Measurements from ENCODE around the gene FHDC1.
A peak's percentile ranks its signal among the peaks of the same experiment; 100 is the strongest.

FHDC1 gene

DNA sequence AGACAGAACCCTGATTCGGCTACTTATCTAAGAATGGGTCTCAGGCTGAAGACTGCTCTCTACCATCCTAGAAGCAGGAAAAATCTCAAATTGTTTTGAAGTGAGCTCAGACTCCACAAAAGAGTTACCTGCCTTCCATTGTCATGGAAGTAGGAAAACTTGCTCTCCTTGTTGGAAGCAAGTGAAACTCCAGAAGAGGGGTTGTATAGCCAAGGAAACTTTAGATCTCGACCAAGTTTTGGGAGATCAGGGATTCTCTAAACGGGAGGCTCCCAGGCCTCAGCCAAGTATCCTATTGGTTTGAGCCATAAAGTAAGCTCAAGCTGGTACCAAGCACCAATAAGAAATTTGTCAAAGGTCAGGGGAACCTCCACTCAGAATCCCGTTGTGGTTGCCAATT is 9.2 kb upstream of the FHDC1 start:
- DNase-seq (ENCODE audit: extremely low read depth, insufficient read length): no peak
- TF ChIP-seq, protein P1, sequence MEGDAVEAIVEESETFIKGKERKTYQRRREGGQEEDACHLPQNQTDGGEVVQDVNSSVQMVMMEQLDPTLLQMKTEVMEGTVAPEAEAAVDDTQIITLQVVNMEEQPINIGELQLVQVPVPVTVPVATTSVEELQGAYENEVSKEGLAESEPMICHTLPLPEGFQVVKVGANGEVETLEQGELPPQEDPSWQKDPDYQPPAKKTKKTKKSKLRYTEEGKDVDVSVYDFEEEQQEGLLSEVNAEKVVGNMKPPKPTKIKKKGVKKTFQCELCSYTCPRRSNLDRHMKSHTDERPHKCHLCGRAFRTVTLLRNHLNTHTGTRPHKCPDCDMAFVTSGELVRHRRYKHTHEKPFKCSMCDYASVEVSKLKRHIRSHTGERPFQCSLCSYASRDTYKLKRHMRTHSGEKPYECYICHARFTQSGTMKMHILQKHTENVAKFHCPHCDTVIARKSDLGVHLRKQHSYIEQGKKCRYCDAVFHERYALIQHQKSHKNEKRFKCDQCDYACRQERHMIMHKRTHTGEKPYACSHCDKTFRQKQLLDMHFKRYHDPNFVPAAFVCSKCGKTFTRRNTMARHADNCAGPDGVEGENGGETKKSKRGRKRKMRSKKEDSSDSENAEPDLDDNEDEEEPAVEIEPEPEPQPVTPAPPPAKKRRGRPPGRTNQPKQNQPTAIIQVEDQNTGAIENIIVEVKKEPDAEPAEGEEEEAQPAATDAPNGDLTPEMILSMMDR (IDR thresholded peaks at IDR 0.05; ENCODE audit: insufficient read depth, low read length, poor library complexity, severe bottlenecking): no peak
- H3K36me3 ChIP-seq (ENCODE audit: control insufficient read depth, insufficient read depth, low read length): no peaks in the 10 kb centered on the region
- H3K4me3 ChIP-seq (replicated peaks; ENCODE audit: low read depth, low read length): no peak overlapping the region
- no peaks in the 10 kb centered on the region for H3K27me3 ChIP-seq (replicated peaks; ENCODE audit: control insufficient read depth, insufficient read depth, low read length)

DNA sequence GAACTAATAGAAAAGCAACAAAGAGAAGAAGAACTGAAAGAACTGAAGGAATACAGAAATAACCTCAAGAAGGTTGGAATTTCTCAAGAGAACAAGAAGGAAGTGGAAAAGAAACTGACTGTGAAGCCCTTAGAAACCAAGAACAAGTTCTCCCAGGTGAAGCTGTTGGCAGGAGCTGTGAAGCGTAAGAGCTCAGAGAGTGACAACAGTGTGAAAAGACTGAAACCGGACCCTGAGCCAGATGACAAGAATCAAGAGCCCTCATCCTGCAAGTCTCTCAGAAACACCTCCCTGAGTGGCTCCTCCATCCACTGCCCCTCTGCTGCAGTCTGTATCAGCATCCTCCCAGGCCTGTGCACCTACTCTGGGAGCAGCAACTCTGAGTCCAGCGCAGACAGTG is 8.4 kb upstream of the FHDC1 start:
- Histone ChIP-seq H3K27me3 (replicated peaks; ENCODE audit: control insufficient read depth, insufficient read depth, low read length) (no peaks in the 10 kb centered on the region), H3K4me3 (replicated peaks; ENCODE audit: low read depth, low read length) (no peak overlapping the region), H3K36me3 (ENCODE audit: control insufficient read depth, insufficient read depth, low read length) (no peaks in the 10 kb centered on the region)
- DNase-seq (ENCODE audit: extremely low read depth, insufficient read length): no peak
- TF ChIP-seq, protein P1 (IDR thresholded peaks at IDR 0.05; ENCODE audit: insufficient read depth, low read length, poor library complexity, severe bottlenecking): no peak

DNA sequence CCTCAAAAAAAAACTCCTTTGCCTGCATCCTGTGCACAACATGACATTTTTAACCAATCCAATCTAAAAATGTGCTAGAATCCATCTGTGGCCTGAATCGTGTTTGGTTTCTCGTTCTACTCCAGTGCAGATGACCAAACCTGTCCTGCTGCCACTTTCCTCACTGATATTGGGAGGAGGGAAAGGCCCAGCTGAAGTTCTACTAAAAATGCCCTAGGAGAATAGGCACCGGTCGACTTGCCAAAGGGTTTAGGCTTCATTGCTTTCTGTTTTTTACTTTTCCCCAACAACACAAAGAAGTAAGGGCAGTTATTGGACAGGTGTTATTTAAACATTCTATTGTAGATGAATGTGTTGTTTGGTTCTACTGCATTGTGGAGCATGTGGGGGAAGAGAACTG is 7.8 kb upstream of the FHDC1 start:
- no peaks in the 10 kb centered on the region for H3K36me3 ChIP-seq (ENCODE audit: control insufficient read depth, insufficient read depth, low read length)
- no peaks in the 10 kb centered on the region for H3K27me3 ChIP-seq (replicated peaks; ENCODE audit: control insufficient read depth, insufficient read depth, low read length)
- no peak overlapping the region for H3K4me3 ChIP-seq (replicated peaks; ENCODE audit: low read depth, low read length)
- DNase-seq (ENCODE audit: extremely low read depth, insufficient read length): no peak
- TF ChIP-seq, protein P1 (IDR thresholded peaks at IDR 0.05; ENCODE audit: insufficient read depth, low read length, poor library complexity, severe bottlenecking): no peak

DNA sequence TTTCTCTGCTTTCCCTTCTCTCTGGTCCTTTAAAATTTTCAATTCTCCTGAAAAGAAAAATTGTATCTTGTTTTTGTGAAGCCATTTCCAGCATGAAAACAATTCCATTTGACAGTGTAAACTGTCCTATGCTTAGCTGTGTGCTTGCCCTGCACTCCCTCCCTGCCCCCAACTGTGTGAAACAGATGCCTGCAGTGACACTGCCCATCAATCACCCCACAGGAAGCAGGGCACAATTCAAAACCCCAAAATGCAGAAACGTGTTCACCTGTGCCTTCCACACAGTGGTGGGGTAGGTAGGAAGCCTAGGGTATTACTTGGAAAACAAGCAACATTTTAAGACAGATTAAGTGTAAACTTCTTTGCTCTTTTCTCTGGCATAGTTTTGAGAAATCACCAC is 6.2 kb upstream of the FHDC1 start:
- DNase-seq (ENCODE audit: extremely low read depth, insufficient read length): no peak

DNA sequence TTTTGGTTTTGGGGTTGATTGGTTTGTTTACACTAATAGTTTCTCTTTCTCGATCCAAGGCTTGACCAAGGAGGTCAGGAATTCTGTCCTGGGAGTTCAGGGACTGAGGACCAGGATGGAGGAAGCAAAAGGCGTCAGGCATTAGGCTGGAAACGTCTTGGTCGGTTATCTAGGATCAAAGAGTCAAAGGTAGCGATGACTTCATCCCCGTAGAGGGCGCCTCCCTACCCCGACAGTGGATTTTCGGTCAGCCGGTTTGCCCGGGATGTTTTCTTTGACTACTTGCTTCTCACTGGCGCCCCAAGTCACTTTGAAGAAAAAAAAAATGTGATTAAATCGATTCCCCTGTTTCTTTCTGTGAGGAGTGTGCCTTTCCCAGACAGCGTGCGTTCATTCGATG is 980 bp upstream of the FHDC1 start:
- Histone ChIP-seq H3K4me3 (replicated peaks; ENCODE audit: low read depth, low read length) (no peak overlapping the region), H3K36me3 (ENCODE audit: control insufficient read depth, insufficient read depth, low read length) (no peaks in the 10 kb centered on the region), H3K27me3 (replicated peaks; ENCODE audit: control insufficient read depth, insufficient read depth, low read length) (no peaks in the 10 kb centered on the region; the same call in none of the 2 replicates)
- TF ChIP-seq, protein P1 (IDR thresholded peaks at IDR 0.05; ENCODE audit: insufficient read depth, low read length, poor library complexity, severe bottlenecking): peak; percentile 35
- no peak for DNase-seq (ENCODE audit: extremely low read depth, insufficient read length)

More for the DNA sequence above, 6.2 kb upstream of the FHDC1 start:
- Histone ChIP-seq H3K27me3 (replicated peaks; ENCODE audit: control insufficient read depth, insufficient read depth, low read length) (no peaks in the 10 kb centered on the region), H3K36me3 (ENCODE audit: control insufficient read depth, insufficient read depth, low read length) (no peaks in the 10 kb centered on the region), H3K4me3 (replicated peaks; ENCODE audit: low read depth, low read length) (no peak overlapping the region)
- TF ChIP-seq, protein P1 (IDR thresholded peaks at IDR 0.05; ENCODE audit: insufficient read depth, low read length, poor library complexity, severe bottlenecking): no peak

All from GM06990 (cell line).